Lower lobe of right lung (tissue), 2 donors: Measurements from ENCODE around the gene PPP1R14D. TPM values are rescaled to one million over a fixed set of nuclear protein-coding genes. Genes with fewer than 3 reads are reported as not detected.

Experiments
- ATAC-seq, 2 donors: fragments of 200-7000 bp; cut with Tn5 transposase; one replicate each; pipeline ENCODE4 v1.9.1; 2020 to 2022; ENCODE audit warnings: mild to moderate bottlenecking in 2 of 2, moderate library complexity in 2 of 2
- DNase-seq: peaks from one replicate; pipeline ENCODE4 v3.0.0-alpha.2; 2020
- H3K27ac ChIP-seq: fragments of 200-600 bp; one replicate; pipeline ENCODE4 v1.8.0; 2022
- H3K27me3 ChIP-seq: fragments of 200-600 bp; one replicate; pipeline ENCODE4 v1.8.0; 2022; ENCODE audit warnings: low read depth
- H3K36me3 ChIP-seq: fragments of 200-600 bp; one replicate; pipeline ENCODE4 v1.8.0; 2022; ENCODE audit warnings: mild to moderate bottlenecking
- H3K4me1 ChIP-seq: fragments of 200-600 bp; one replicate; pipeline ENCODE4 v1.8.0; 2022
- H3K4me3 ChIP-seq: fragments of 200-600 bp; one replicate; pipeline ENCODE4 v1.8.0; 2022; ENCODE audit warnings: mild to moderate bottlenecking
- H3K9me3 ChIP-seq: fragments of 200-600 bp; one replicate; pipeline ENCODE4 v1.8.0; 2022
- CTCF ChIP-seq: fragments of 200-600 bp; IDR thresholded peaks from one replicate; pipeline ENCODE4 v1.8.0; 2022; ENCODE audit warnings: antibody characterized with exemption, mild to moderate bottlenecking
- intact Hi-C: fragments of 100-400 bp; cut with DNase I; formaldehyde crosslinking; loops from one replicate; pipeline ENCODE4 v1.11.0; 2022
- total RNA-seq: library from RNA; stranded (reverse); fragmentation: NEBNext Ultra II Directional; extraction: Animal tissue kit (Norgen Biotek cat#: 25700); gene quantifications from one replicate; pipeline ENCODE4 v1.2.1, GENCODE V29; 2021
- donor health status: DM: no; HTN: yes; CAD: no; lungs with severe emphysema.

The PPP1R14D gene
- total RNA-seq, 1 donor from 2014 or later, result 0.53 TPM

- ATAC-seq (no peak), DNase-seq (no peak)
- peak overlapping the region; percentile 65 for H3K4me3 ChIP-seq
Observed at GRCh38 chr15:40872791-40873693, 44.5 kb upstream of the PPP1R14D start.

GRCh38 chr15:40871749-40872617 is 43.5 kb upstream of the PPP1R14D start:
- no peaks in the 10 kb centered on the region for H3K36me3 ChIP-seq
- H3K4me1 ChIP-seq, result peaks cover 15% of the 10 kb centered on the region
- H3K9me3 ChIP-seq, result no peaks in the 10 kb centered on the region
- peak; percentile 65 for DNase-seq
- intact Hi-C loops, result no loop called here
- no peak overlapping the region for H3K4me3 ChIP-seq
- peaks cover 4% of the 10 kb centered on the region for H3K27me3 ChIP-seq
- TF ChIP-seq CTCF, result no peak
- ATAC-seq, result peak; percentile 79 to 82
- no peak overlapping the region for H3K27ac ChIP-seq

More at GRCh38 chr15:40872791-40873693, 44.5 kb upstream of the PPP1R14D start:
- H3K36me3 ChIP-seq, result no peaks in the 10 kb centered on the region
- peaks cover 4% of the 10 kb centered on the region for H3K27me3 ChIP-seq
- no peak for TF ChIP-seq CTCF
- intact Hi-C loops, result no loop called here
- H3K4me1 ChIP-seq, result peaks cover 15% of the 10 kb centered on the region
- no peaks in the 10 kb centered on the region for H3K9me3 ChIP-seq
- no peak overlapping the region for H3K27ac ChIP-seq

- DNase-seq, result no peak
- Histone ChIP-seq H3K9me3 (no peaks in the 10 kb centered on the region), H3K4me1 (peaks cover 15% of the 10 kb centered on the region), H3K36me3 (no peaks in the 10 kb centered on the region), H3K4me3 (no peak overlapping the region), H3K27me3 (peaks cover 4% of the 10 kb centered on the region), H3K27ac (no peak overlapping the region)
- no peak for TF ChIP-seq CTCF
- ATAC-seq, result no peak
- intact Hi-C loops, result no loop called here
Observed at GRCh38 chr15:40870716-40871115, 42.2 kb upstream of the PPP1R14D start.

GRCh38 chr15:40869686-40870085 is 41.2 kb upstream of the PPP1R14D start:
- intact Hi-C loops, result no loop called here
- TF ChIP-seq CTCF, result no peak

GRCh38 chr15:40867199-40867598 is 38.7 kb upstream of the PPP1R14D start:
- ATAC-seq (no peak), DNase-seq (no peak)
- no peak overlapping the region for H3K4me3 ChIP-seq
- H3K36me3 ChIP-seq, result no peaks in the 10 kb centered on the region
- H3K27me3 ChIP-seq, result peaks cover 3% of the 10 kb centered on the region
- no peaks in the 10 kb centered on the region for H3K9me3 ChIP-seq
- intact Hi-C loops, result no loop called here
- no peak for TF ChIP-seq CTCF
- H3K4me1 ChIP-seq, result no peaks in the 10 kb centered on the region
- no peak overlapping the region for H3K27ac ChIP-seq

More at GRCh38 chr15:40869686-40870085, 41.2 kb upstream of the PPP1R14D start:
- peaks cover 15% of the 10 kb centered on the region for H3K4me1 ChIP-seq
- ATAC-seq (no peak), DNase-seq (no peak)
- no peaks in the 10 kb centered on the region for H3K36me3 ChIP-seq
- H3K9me3 ChIP-seq, result no peaks in the 10 kb centered on the region
- H3K4me3 ChIP-seq, result no peak overlapping the region
- peaks cover 6% of the 10 kb centered on the region for H3K27me3 ChIP-seq
- H3K27ac ChIP-seq, result no peak overlapping the region
